Mucosa of stomach (tissue), 1 donor: Measurements from ENCODE around the gene CAMSAP3.

Experiments
- H3K27me3 ChIP-seq: one replicate; pipeline ENCODE4 v1.7.0; 2013; ENCODE audit warnings: mild to moderate bottlenecking, low read length; ENCODE audit not compliant: control insufficient read depth, insufficient read depth
- H3K36me3 ChIP-seq: one replicate; pipeline ENCODE4 v1.7.0; 2013; ENCODE audit warnings: low read length; ENCODE audit not compliant: control insufficient read depth, insufficient read depth
- H3K4me1 ChIP-seq: one replicate; pipeline ENCODE4 v1.7.0; 2013; ENCODE audit warnings: mild to moderate bottlenecking, low read length; ENCODE audit not compliant: control insufficient read depth, insufficient read depth
- H3K4me3 ChIP-seq: one replicate; pipeline ENCODE4 v1.7.0; 2013; ENCODE audit warnings: low read length
- H3K9ac ChIP-seq: one replicate; pipeline ENCODE4 v1.7.0; 2013; ENCODE audit warnings: mild to moderate bottlenecking, low read length, moderate library complexity
- H3K9me3 ChIP-seq: one replicate; pipeline ENCODE4 v1.7.0; 2013; ENCODE audit warnings: mild to moderate bottlenecking, low read length, moderate library complexity; ENCODE audit not compliant: control insufficient read depth
- donor health status: Pancreatic carcinoma.

Gene CAMSAP3

GRCh38 chr19:7595466-7596133 is at the start of gene CAMSAP3:
Gene CAMSAP3, plus strand, starts transcription at chr19:7595863. Its CDS starts 140 bp downstream, at chr19:7596003.
- no peaks in the 10 kb centered on the region for H3K36me3 ChIP-seq
- H3K4me1 ChIP-seq, result peaks cover 22% of the 10 kb centered on the region
- H3K4me3 ChIP-seq, result peak within 1 kb of the TSS; percentile 32
- H3K9ac ChIP-seq, result peak within 1 kb of the TSS; percentile 71
- no peaks in the 10 kb centered on the region for H3K9me3 ChIP-seq
- H3K27me3 ChIP-seq, result peaks cover 10% of the 10 kb centered on the region

GRCh38 chr19:7545904-7546303 is 49.8 kb upstream of the CAMSAP3 start:
- no peaks in the 10 kb centered on the region for H3K4me1 ChIP-seq

GRCh38 chr19:7547159-7547558 is 48.5 kb upstream of the CAMSAP3 start:
- Histone ChIP-seq H3K36me3 (no peaks in the 10 kb centered on the region), H3K4me3 (no peak overlapping the region), H3K27me3 (no peaks in the 10 kb centered on the region), H3K9me3 (no peaks in the 10 kb centered on the region), H3K4me1 (no peaks in the 10 kb centered on the region), H3K9ac (no peak overlapping the region)

More at GRCh38 chr19:7545904-7546303, 49.8 kb upstream of the CAMSAP3 start:
- Histone ChIP-seq H3K27me3 (no peaks in the 10 kb centered on the region), H3K9me3 (no peaks in the 10 kb centered on the region), H3K36me3 (no peaks in the 10 kb centered on the region), H3K4me3 (no peak overlapping the region), H3K9ac (no peak overlapping the region)

GRCh38 chr19:7549429-7550148 is 46.1 kb upstream of the CAMSAP3 start:
- no peak overlapping the region for H3K4me3 ChIP-seq
- H3K27me3 ChIP-seq, result no peaks in the 10 kb centered on the region
- H3K4me1 ChIP-seq, result no peaks in the 10 kb centered on the region
- H3K9me3 ChIP-seq, result no peaks in the 10 kb centered on the region
- no peaks in the 10 kb centered on the region for H3K36me3 ChIP-seq
- no peak overlapping the region for H3K9ac ChIP-seq

- Histone ChIP-seq H3K27me3 (no peaks in the 10 kb centered on the region), H3K4me3 (no peak overlapping the region), H3K9ac (no peak overlapping the region), H3K4me1 (no peaks in the 10 kb centered on the region), H3K36me3 (no peaks in the 10 kb centered on the region), H3K9me3 (no peaks in the 10 kb centered on the region)
These were observed 45.4 kb upstream of the CAMSAP3 start for GRCh38 chr19:7550169-7550770.

GRCh38 chr19:7550987-7551761 is 44.5 kb upstream of the CAMSAP3 start:
- Histone ChIP-seq H3K4me3 (no peak overlapping the region), H3K36me3 (no peaks in the 10 kb centered on the region), H3K9me3 (no peaks in the 10 kb centered on the region), H3K9ac (peak overlapping the region; percentile 22), H3K4me1 (no peaks in the 10 kb centered on the region), H3K27me3 (no peaks in the 10 kb centered on the region)

GRCh38 chr19:7552781-7553180 is 42.9 kb upstream of the CAMSAP3 start:
- H3K4me3 ChIP-seq, result no peak overlapping the region
- no peaks in the 10 kb centered on the region for H3K4me1 ChIP-seq
- no peaks in the 10 kb centered on the region for H3K9me3 ChIP-seq
- no peak overlapping the region for H3K9ac ChIP-seq
- no peaks in the 10 kb centered on the region for H3K36me3 ChIP-seq
- no peaks in the 10 kb centered on the region for H3K27me3 ChIP-seq

GRCh38 chr19:7554565-7554964 is 41.1 kb upstream of the CAMSAP3 start:
- Histone ChIP-seq H3K4me1 (no peaks in the 10 kb centered on the region), H3K9ac (no peak overlapping the region), H3K27me3 (no peaks in the 10 kb centered on the region), H3K9me3 (no peaks in the 10 kb centered on the region), H3K4me3 (no peak overlapping the region), H3K36me3 (no peaks in the 10 kb centered on the region)

- Histone ChIP-seq H3K9me3 (no peaks in the 10 kb centered on the region), H3K9ac (no peak overlapping the region)
These were observed 40.4 kb upstream of the CAMSAP3 start for GRCh38 chr19:7554990-7555864.

GRCh38 chr19:7556696-7557315 is 38.9 kb upstream of the CAMSAP3 start:
- Histone ChIP-seq H3K36me3 (no peaks in the 10 kb centered on the region), H3K4me1 (no peaks in the 10 kb centered on the region)

More at GRCh38 chr19:7554990-7555864, 40.4 kb upstream of the CAMSAP3 start:
- Histone ChIP-seq H3K4me1 (no peaks in the 10 kb centered on the region), H3K27me3 (no peaks in the 10 kb centered on the region), H3K4me3 (no peak overlapping the region), H3K36me3 (no peaks in the 10 kb centered on the region)

GRCh38 chr19:7558667-7559066 is 37.0 kb upstream of the CAMSAP3 start:
- Histone ChIP-seq H3K4me3 (no peak overlapping the region), H3K9ac (no peak overlapping the region), H3K36me3 (no peaks in the 10 kb centered on the region), H3K9me3 (no peaks in the 10 kb centered on the region), H3K4me1 (no peaks in the 10 kb centered on the region), H3K27me3 (no peaks in the 10 kb centered on the region)

More at GRCh38 chr19:7556696-7557315, 38.9 kb upstream of the CAMSAP3 start:
- Histone ChIP-seq H3K4me3 (no peak overlapping the region), H3K27me3 (no peaks in the 10 kb centered on the region), H3K9ac (no peak overlapping the region), H3K9me3 (no peaks in the 10 kb centered on the region)
